NCI-H524 treated with DMSO at 0.1 percent for 48 hours (cell line): Measurements from ENCODE around the gene PRUNE2.
A peak's percentile ranks its signal among the peaks of the same experiment; 100 is the strongest.
"Not testable (repeated sequence)": the region's sequence is repeated elsewhere in the genome, so short reads cannot be mapped to it uniquely, and the experiment has no call there.

Experiments
- DNase-seq: peaks from one replicate; lab custom pipeline; 2025; lab: John Stamatoyannopoulos, UW

PRUNE2 gene

GRCh38 chr9:76600007-76600615 is 305.8 kb downstream of the PRUNE2 start:
- no peak for DNase-seq

DNA sequence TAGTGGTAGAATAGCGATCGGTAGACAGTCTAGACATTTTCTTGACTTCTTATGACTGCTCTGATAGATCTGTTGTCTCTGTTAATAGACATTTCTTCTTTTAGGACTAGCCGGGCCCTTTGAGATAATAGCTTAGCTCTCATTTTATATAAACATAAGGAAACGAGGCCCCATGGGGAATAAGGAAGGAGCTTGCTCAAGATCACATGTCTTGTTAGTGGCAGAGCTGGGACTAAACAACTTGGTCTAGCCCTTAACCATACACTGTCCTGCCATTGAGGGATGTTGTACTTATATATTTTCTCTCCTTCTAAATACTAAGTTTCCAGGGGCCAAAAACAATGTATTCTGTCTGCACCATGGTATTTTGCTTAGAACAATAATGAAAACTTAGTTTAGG is 306.9 kb downstream of the PRUNE2 start:
- no peak for DNase-seq

DNA sequence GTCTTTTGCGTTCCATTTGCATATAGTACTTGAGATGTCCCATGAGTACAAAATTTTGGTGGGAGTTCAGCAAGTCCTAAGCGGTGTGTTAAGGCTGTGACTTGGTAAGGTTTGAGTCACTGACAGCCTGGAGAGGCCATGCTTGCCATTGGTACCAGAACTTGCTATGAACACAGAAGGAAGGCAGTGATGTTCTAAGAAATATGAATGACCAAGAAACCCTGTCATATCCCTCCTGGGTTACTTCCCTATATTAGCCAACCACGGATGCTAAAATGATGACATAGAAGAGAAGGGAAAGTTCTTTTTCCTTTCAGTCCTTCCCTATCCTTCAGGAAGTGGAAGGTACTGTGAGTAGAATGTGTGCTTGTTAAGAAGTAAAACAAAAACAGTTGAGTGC is 310.3 kb downstream of the PRUNE2 start:
- no peak for DNase-seq

- DNase-seq = no peak
These were observed 311.0 kb downstream of the PRUNE2 start for GRCh38 chr9:76594764-76595424.

- DNase-seq = not testable (repeated sequence)
These were observed 311.8 kb downstream of the PRUNE2 start for GRCh38 chr9:76593961-76594735.

DNA sequence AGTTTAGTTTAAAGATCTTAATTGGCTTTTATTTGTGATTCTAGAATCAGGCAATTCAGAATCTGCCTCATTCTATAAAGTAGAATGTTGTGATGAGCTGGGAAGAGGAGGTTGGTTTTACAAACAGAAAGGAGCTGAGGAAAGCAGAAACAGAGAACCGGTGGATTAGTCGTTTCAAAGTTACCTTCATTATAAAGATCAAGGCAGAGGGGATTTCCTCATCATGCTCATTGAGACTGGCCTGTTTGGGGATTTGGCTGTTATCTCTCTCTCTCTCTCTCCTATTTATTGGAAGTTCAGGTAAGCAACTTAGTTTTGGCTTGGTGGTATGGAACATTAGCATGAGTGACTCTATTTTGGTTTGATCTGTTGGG is 313.0 kb downstream of the PRUNE2 start:
- DNase-seq = no peak

GRCh38 chr9:76592091-76592973 is 313.6 kb downstream of the PRUNE2 start:
- DNase-seq = no peak

DNA sequence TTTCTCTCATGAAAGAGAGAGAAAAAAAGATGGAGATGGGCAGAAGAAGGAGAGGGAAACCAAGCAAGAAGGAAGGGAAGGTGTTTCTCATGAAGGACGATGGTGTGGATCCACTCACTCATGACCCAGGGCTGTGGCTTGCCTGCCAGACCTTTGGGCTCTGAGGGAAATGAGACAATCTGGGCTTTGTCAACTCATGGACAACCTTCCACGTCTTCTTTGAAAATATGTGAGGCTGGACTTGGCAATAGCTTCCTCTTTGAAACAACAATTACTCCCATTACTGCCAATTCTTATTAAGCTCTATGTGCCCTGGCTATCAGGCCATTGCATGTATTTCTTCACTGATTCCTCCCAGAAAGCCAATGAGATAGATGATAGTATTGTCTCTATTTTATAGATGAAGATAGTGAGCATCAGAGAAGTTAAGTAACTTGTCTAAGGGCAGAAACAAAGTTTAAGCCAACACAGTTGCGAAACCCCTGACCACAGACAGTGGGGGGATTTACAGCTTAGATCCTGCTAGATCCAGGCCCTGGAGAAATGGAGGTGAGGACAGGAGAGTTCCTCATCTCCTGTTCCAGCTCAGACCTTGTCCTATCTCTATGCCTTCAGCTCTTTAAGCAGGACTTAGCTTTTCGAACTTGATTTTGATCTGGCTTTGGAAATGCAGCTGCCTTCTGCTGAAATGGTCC is 314.5 kb downstream of the PRUNE2 start:
- DNase-seq = no peak

DNA sequence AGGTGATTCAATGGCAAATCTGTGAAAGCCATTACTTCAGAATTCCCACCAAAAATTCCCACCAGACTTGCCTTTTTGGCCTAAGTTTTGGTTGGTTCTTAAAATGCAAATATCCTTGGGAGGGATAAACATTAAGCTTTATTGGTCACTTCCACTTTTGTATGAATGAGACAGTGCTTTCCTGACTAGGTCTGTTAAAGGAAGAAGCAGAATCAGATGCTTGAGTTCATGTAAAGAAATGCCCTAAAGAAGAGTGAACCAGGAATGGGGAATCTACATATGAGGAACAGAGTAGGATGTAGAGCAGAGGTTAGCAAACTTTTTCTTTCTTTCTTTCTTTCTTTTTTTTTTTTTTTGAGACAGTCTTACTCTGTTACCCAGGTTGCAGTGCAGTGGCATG is 317.6 kb downstream of the PRUNE2 start:
- DNase-seq = no peak

GRCh38 chr9:76586390-76587314 is 319.3 kb downstream of the PRUNE2 start:
- no peak for DNase-seq

DNA sequence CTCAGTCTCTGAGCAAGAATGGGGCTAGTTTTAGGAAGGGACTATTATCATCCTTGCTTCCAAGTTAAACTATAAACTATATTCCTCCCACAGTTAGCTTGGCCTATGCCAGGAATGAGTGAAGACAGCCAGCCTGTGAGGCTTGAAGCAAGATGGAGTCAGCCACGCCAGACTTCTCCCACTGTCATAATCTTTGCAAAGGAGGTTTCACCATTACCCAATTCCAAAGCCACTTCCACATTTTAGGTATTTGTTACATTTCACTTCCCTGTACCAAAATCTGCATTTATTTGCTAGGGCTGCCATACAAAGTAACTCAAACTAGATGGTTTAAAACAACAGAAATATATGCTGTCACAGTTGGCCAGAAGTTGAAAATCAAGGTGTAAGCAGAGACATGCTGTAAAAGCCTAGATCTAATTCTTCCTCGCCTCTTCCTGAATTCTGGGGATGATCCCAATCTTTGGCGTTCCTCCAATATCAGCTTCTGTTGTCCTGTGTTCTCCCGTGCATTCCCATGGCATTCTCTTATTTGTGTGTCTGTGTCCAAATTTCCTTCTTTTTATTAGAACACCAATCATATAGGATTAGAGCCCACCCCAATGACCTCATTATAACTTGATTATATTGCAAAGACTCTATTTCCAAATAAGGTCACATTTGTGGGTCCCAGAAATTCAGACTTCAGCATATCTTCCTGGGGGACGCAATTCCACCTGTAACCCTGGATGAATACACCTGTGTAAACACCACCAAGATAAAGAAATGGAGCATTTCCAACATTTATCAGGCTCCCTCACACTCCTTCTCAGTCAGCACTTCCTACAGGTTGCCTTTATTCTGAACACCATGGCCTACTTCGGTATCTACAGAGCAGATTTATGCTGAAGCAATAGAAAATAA is 320.2 kb downstream of the PRUNE2 start:
- DNase-seq = no peak

GRCh38 chr9:76583256-76583655 is 322.7 kb downstream of the PRUNE2 start:
- no peak for DNase-seq

GRCh38 chr9:76581731-76582130 is 324.2 kb downstream of the PRUNE2 start:
- DNase-seq = no peak

DNA sequence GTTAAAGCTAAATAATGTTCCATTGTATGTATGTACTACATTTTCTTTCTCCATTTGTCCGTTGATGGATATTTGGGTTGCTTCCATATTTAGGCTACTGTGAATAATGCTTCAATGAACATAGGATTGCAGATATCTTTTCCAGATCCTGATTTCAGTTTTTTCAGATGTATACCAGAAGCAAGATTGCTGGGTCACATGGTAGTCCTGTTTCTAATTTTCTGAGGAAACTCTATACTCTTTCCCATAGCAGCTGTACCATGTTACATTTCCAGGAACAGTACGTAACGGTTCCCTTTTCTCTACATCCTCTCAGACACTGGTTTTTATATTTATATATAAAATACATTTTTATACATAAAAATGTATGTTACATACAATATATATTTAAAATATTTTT is 325.1 kb downstream of the PRUNE2 start:
- DNase-seq = no peak

DNA sequence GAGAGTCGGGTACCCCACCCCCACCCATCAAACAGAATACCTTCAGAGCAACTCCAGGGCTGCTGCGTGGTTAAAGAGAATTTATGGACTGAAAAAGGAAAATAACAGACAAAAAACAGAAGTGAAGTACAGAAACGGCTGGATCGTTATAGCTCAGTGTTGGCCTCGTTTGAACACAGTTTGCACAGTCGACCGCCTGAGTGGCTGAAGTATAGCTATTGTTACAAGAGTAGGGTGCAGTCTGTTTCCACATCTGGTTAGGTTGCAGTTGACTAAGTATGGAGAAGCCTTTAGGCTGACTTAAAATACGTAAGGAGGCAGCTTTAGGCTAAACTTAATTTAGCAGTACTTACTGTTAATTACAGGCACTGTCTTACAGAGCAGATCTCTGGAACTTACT is 325.7 kb downstream of the PRUNE2 start:
- DNase-seq = peak; percentile 9

DNA sequence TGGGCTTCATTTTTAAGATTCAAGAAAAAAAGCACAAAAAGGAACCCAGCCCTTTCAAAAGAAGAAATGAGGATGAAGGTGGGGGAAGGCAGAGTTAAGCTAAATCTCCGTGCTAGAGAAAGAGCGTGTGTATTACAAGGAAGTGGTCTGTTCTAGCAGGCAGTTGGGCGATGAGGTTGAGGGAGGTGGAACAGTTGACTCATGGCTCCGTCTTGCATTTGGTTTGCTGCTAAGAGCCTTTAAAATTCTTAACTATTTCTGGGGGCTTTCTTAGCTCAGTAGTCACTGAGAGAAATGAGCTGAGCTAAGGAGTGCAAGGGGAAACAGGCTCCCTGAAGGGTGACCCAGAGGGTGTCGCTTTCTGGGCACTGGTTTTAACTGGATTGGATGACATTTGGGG is 329.6 kb downstream of the PRUNE2 start:
- DNase-seq = no peak

GRCh38 chr9:76575761-76576160 is 330.2 kb downstream of the PRUNE2 start:
- DNase-seq = no peak

DNA sequence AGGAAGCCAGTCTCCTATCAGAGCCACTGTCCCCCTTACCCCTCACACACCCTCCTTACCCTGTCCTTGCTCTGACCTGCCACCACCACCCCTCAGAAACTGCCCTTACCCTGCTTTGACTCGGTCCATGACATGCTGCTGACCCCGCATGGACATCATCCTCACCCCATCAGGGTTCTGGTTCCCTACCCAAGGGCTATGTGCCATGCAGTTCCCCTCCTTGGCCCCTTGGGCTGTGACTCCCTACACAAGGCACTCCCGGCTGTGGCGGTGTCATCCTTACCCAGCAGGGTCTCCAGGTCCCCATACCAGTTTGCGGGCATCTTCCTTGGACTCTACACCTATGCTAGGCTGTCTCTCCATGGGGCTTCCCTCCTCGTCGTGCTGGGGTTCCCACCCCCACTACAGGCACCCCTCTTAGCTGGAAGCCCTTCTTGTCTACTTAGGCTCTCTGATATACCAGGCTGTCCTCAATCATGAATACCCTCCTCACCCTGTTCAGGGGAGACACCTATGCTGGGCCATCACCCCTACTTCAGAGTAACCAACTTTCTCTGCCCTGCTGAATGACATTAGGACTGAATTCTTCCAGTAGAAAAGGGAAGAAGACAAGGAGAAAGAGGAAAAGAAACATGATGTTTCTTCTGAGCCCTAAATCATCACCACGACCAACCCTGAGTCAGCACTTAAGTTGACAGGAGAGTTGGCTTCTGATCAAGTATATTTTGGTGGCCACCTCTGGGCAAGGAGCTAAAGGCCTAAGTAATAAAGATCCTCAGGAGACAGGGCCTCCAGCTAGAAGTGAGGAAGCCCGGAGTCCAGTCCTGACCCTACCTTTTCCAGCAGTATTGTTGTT is 331.8 kb downstream of the PRUNE2 start:
- DNase-seq = no peak

GRCh38 chr9:76573408-76573807 is 332.5 kb downstream of the PRUNE2 start:
- DNase-seq = no peak
